ENCODE measurements around the gene NPAS3. TPM values are rescaled to one million over a fixed set of nuclear protein-coding genes. Genes with fewer than 3 reads are reported as not detected.

Gene NPAS3
- total and polyA plus RNA-seq, 7 donors, result 0.04 to 1.5 (median 0.39) TPM

DNA sequence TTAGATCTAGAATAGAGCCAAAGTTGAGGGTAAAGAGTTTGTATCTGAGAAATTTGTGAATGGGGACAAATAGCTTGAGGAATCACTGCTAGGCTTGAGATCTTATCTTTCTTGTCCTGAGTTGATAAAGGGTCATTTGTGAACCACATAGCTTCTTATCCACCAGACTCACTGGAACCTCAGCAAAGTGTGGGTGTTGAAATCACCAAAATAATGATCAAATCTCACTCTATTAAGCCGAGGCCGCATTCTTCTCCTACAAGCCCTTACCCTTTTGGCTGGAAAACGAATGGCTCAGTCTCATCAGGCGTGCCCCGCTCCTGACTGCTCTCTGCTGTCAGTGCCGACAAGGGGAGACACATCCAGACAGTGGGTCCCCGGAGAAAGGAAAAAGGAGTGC is 771.6 kb downstream of the NPAS3 start:
- Histone ChIP-seq H3K4me1 (no peaks in the 10 kb centered on the region), H3K36me3 (ENCODE audit: insufficient read depth in 1 of 2, low read depth in 1 of 2) (no peaks in the 10 kb centered on the region), H3K9me3 (no peaks in the 10 kb centered on the region), H3K27me3 (ENCODE audit: insufficient read depth in 3 of 3, low read length in 2 of 3) (no peaks in the 10 kb centered on the region), H3K4me3 (no peak overlapping the region), H3K27ac (no peak overlapping the region)
- intact Hi-C loops (cut with DNase I), result no loop called here
- DNase-seq, result no peak
- WGBS, 3 donors, result 70 to 84% (median 79%) methylated on average over 7 of the region's 7 CpGs
- no peak for ATAC-seq
- TF ChIP-seq, protein P1, sequence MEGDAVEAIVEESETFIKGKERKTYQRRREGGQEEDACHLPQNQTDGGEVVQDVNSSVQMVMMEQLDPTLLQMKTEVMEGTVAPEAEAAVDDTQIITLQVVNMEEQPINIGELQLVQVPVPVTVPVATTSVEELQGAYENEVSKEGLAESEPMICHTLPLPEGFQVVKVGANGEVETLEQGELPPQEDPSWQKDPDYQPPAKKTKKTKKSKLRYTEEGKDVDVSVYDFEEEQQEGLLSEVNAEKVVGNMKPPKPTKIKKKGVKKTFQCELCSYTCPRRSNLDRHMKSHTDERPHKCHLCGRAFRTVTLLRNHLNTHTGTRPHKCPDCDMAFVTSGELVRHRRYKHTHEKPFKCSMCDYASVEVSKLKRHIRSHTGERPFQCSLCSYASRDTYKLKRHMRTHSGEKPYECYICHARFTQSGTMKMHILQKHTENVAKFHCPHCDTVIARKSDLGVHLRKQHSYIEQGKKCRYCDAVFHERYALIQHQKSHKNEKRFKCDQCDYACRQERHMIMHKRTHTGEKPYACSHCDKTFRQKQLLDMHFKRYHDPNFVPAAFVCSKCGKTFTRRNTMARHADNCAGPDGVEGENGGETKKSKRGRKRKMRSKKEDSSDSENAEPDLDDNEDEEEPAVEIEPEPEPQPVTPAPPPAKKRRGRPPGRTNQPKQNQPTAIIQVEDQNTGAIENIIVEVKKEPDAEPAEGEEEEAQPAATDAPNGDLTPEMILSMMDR (IDR thresholded peaks at IDR 0.05), result no peak

DNA sequence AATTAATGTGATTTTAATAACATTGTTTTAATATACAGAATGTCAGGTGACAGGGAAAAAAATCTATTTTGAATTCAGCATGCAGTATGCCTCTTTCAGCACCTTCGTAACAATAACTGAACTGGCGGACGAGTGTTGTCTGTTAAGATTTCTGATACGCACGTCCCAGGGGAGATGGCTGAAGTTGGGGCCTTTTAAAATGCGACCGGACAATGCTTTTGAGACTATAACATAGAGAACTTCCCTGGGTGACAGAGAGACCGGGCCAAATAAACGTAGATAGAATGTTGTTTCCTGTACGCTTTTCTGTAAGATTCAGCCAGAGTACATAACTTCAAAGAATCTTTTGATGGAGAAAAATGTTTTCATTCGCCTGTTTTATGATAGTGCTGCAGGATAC is 772.5 kb downstream of the NPAS3 start:
- no peaks in the 10 kb centered on the region for H3K36me3 ChIP-seq (ENCODE audit: insufficient read depth in 1 of 2, low read depth in 1 of 2)
- ATAC-seq (no peak), DNase-seq (no peak)
- WGBS, 3 donors, result 80 to 88% (median 81%) methylated on average over 11 of the region's 11 CpGs
- H3K4me3 ChIP-seq, result no peak overlapping the region
- H3K27ac ChIP-seq, result no peak overlapping the region
- no peaks in the 10 kb centered on the region for H3K9me3 ChIP-seq
- H3K27me3 ChIP-seq (ENCODE audit: insufficient read depth in 3 of 3, low read length in 2 of 3), result no peaks in the 10 kb centered on the region
- no peaks in the 10 kb centered on the region for H3K4me1 ChIP-seq
- TF ChIP-seq, protein P1 (IDR thresholded peaks at IDR 0.05), result no peak
- intact Hi-C loops (cut with DNase I), result no loop called here

DNA sequence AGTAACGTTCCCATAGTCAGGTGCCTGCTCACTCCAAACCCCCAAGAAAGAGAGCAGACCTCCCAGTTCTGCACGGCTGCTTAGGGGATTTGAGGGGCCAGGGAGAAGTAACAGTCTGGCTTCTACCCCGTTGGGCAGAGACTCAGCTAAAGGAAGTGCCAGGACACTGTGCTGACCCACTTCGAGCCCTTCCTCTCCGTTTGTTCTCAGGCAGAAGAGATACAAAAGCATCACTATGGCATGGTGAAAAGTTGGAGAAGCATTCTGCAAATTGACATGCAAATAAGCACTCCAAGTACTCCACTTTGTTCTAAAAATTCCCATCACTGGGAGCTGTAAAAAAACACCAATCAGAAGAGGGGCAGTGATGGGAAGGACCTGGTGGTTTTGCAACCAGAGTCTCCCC is 773.1 kb downstream of the NPAS3 start:
- WGBS, 3 donors, result 46 to 73% (median 53%) methylated on average over 5 of the region's 5 CpGs
- no peak for DNase-seq
- no peaks in the 10 kb centered on the region for H3K36me3 ChIP-seq (ENCODE audit: insufficient read depth in 1 of 2, low read depth in 1 of 2)
- TF ChIP-seq, protein P1 (IDR thresholded peaks at IDR 0.05), result no peak
- H3K9me3 ChIP-seq, result no peaks in the 10 kb centered on the region
- no peak for ATAC-seq
- H3K4me1 ChIP-seq, result no peaks in the 10 kb centered on the region
- H3K27ac ChIP-seq, result no peak overlapping the region
- no peaks in the 10 kb centered on the region for H3K27me3 ChIP-seq (ENCODE audit: insufficient read depth in 3 of 3, low read length in 2 of 3)
- no peak overlapping the region for H3K4me3 ChIP-seq
- intact Hi-C loops (cut with DNase I), result no loop called here

DNA sequence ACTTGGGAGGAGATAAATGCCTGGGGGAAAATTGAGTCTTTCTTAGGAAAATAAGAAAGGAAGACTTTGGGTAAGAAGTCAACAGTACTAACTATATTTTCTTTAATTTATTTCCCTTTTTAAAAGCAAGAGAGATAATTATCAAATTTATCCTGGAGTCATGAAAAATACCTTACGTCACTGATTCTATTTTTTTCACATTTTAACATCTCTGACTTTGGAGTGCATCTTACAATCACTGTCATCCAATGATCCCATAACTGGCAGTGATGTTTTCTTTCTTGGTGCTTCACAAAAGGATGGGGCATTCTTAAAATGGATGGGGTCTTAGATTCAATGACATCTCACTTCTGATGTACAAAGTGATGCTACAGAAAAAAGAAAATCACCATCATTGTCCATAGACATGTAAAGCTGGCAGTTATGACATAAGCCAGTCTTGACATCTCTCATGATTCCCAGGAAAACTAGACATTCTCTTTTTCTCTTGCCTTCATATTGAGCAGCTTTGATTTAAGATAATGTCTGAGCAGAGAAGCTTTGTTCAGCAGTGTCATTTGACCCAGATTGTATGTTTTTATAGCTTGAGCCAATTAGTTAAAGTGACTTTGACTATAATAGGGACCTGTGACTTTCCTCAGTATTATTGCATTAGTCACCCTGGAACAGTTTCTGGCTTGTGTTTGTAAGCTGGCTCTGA is 776.0 kb downstream of the NPAS3 start:
- TF ChIP-seq, protein P1 (IDR thresholded peaks at IDR 0.05), result no peak
- Histone ChIP-seq H3K27me3 (ENCODE audit: insufficient read depth in 3 of 3, low read length in 2 of 3) (no peaks in the 10 kb centered on the region), H3K4me1 (no peaks in the 10 kb centered on the region), H3K4me3 (no peak overlapping the region), H3K9me3 (no peaks in the 10 kb centered on the region), H3K27ac (no peak overlapping the region), H3K36me3 (ENCODE audit: insufficient read depth in 1 of 2, low read depth in 1 of 2) (no peaks in the 10 kb centered on the region)
- intact Hi-C loops (cut with DNase I), result no loop called here
- no peak for ATAC-seq
- 90 to 100% (median 98%) methylated on average over 1 of the region's 1 CpG for WGBS, 3 donors
- no peak for DNase-seq

DNA sequence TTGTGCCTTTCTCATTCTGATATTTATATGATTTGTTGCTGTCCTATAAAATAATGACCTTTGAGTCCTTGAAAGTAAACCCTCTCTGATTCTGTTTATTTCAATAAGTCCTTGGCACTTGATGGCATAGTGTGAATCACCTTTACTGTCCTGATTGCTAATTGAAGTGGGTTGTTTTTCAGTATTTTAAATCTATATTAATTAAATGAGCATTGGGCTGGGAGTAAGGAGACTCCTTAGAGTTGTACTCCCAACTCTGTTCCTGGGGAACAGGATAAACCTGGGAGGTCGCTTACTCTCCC is 776.5 kb downstream of the NPAS3 start:
- H3K36me3 ChIP-seq (ENCODE audit: insufficient read depth in 1 of 2, low read depth in 1 of 2), result no peaks in the 10 kb centered on the region
- no peaks in the 10 kb centered on the region for H3K4me1 ChIP-seq
- TF ChIP-seq, protein P1 (IDR thresholded peaks at IDR 0.05), result no peak
- DNase-seq (no peak), ATAC-seq (no peak)
- intact Hi-C loops (cut with DNase I), result no loop called here
- no peak overlapping the region for H3K4me3 ChIP-seq
- no peak overlapping the region for H3K27ac ChIP-seq
- H3K27me3 ChIP-seq (ENCODE audit: insufficient read depth in 3 of 3, low read length in 2 of 3), result no peaks in the 10 kb centered on the region
- no peaks in the 10 kb centered on the region for H3K9me3 ChIP-seq
- WGBS, 3 donors, result 86 to 100% (median 94%) methylated on average over 1 of the region's 1 CpG

All from psoas muscle (tissue), 8 donors.